HepG2 (cell line): ENCODE data around the gene PARK7. TPM values are rescaled to one million over a fixed set of nuclear protein-coding genes. Genes with fewer than 3 reads are reported as not detected.

Experiments
- ATAC-seq: fragments of 200-7000 bp; cut with Tn5 transposase; 3 replicates; pipeline ENCODE4 v1.9.1; 2020; ENCODE audit warnings: mild to moderate bottlenecking, moderate library complexity
- BruUV-seq: library from RNA; stranded (reverse); fragments of 400-500 nt; replicated peaks from 2 replicates; lab custom pipeline; 2021; lab: Mats Ljungman, UMichigan
- CTCF ChIA-PET: fragments of 300-600 bp; formaldehyde crosslinking; extraction: SDS; loops from one replicate; lab custom pipeline; 2021; ENCODE audit warnings: low total read pairs, inconsistent platforms, low intra/inter-chr PET ratio; lab: Yijun Ruan, JAX
- POLR2A ChIA-PET: fragments of 350-600 bp; sonication (Branson Sonifier 250); formaldehyde crosslinking; loops from one replicate; lab custom pipeline; 2020; ENCODE audit warnings: antibody characterized with exemption, inconsistent platforms; lab: Yijun Ruan, JAX
- DNase-seq: peaks from one replicate; pipeline ENCODE4 v3.0.0-alpha.2; 2015; ENCODE audit warnings: low spot score
- FAIRE-seq: peaks from 3 replicates; lab custom pipeline; 2011; peaks lifted over from hg19 to GRCh38; lab: Jason Lieb, UNC
- H2AFZ ChIP-seq: one replicate; pipeline ENCODE4 v1.6.1; 2011; ENCODE audit warnings: low read length, inconsistent platforms
- H3K27ac ChIP-seq: fragments of 300-600 bp; 3 replicates; pipeline ENCODE4 v1.8.0; 2011; ENCODE audit warnings: mixed run types, mild to moderate bottlenecking, mixed read lengths, low read length, inconsistent platforms; ENCODE audit not compliant: insufficient read depth; ENCODE audit errors: extremely low read length
- H3K27me3 ChIP-seq, 2 experiments: fragments of 200-600 bp in 1 of 2; 2 replicates in 1 of 2; 3 replicates in 1 of 2; pipeline versions ENCODE4 v1.6.0 to v1.8.0; 2011; ENCODE audit warnings: low read length in 2 of 2, mild to moderate bottlenecking in 2 of 2, moderate library complexity in 2 of 2, inconsistent platforms in 1 of 2; ENCODE audit not compliant: insufficient read depth in 2 of 2, control insufficient read depth in 1 of 2
- H3K36me3 ChIP-seq, 2 experiments: fragments of 200-600 bp in 1 of 2; replicated peaks in 1 of 2; 2 replicates in 1 of 2; 3 replicates in 1 of 2; pipeline versions ENCODE4 v1.5.1 to v1.8.0; 2011; ENCODE audit warnings: low read length in 2 of 2, inconsistent platforms in 1 of 2; ENCODE audit not compliant: insufficient read depth in 2 of 2, control insufficient read depth in 1 of 2
- H3K4me1 ChIP-seq: 2 replicates; pipeline ENCODE4 v1.5.1; 2012; ENCODE audit warnings: low read length, inconsistent platforms; ENCODE audit not compliant: insufficient read depth
- H3K4me2 ChIP-seq: 2 replicates; pipeline ENCODE4 v1.6.0; 2011; ENCODE audit warnings: low read depth, low read length, inconsistent platforms
- H3K4me3 ChIP-seq, 3 experiments: fragments of 200-600 bp in 1 of 3; sonication (generic), shearing (Covaris generic) in 1 of 3; replicated peaks in 1 of 3; 2 replicates each; pipeline ENCODE4 v1.5.1; 2011 to 2016; ENCODE audit warnings: low read length in 3 of 3, inconsistent platforms in 2 of 3, low read depth in 2 of 3, mild to moderate bottlenecking in 2 of 3, control low read depth in 1 of 3, mixed read lengths in 1 of 3; ENCODE audit not compliant: insufficient read depth in 1 of 3
- H3K79me2 ChIP-seq: one replicate; pipeline ENCODE4 v1.6.1; 2011; ENCODE audit warnings: low read length, inconsistent platforms; ENCODE audit not compliant: insufficient read depth
- H3K9ac ChIP-seq: 2 replicates; pipeline ENCODE4 v1.6.0; 2011; ENCODE audit warnings: mild to moderate bottlenecking, low read depth, low read length, inconsistent platforms; ENCODE audit not compliant: insufficient read depth
- H3K9me3 ChIP-seq: 2 replicates; pipeline ENCODE4 v1.5.1; 2012; ENCODE audit warnings: mild to moderate bottlenecking, low read length
- H4K20me1 ChIP-seq: 2 replicates; pipeline ENCODE4 v1.6.0; 2011; ENCODE audit warnings: inconsistent platforms, mild to moderate bottlenecking, low read length, moderate library complexity; ENCODE audit not compliant: insufficient read depth
- ADNP ChIP-seq: sonication (generic); formaldehyde crosslinking; IDR thresholded peaks from 2 replicates; pipeline ENCODE4 v1.4.0; 2020; ENCODE audit warnings: missing genetic modification reagents
- AGO2 ChIP-seq: fragments of 200-400 bp; formaldehyde crosslinking; optimal IDR thresholded peaks from 2 replicates; pipeline ENCODE3; 2017; ENCODE audit warnings: mild to moderate bottlenecking, low read depth, low read length, moderate library complexity
- DRAP1 ChIP-seq: IDR thresholded peaks from 2 replicates; pipeline ENCODE4 v1.6.1; 2016; ENCODE audit warnings: missing genetic modification reagents, missing compliant biosample characterization
- KLF11 ChIP-seq: IDR thresholded peaks from 2 replicates; pipeline ENCODE4 v1.6.1; 2016; ENCODE audit warnings: missing compliant biosample characterization
- MLXIP ChIP-seq: sonication (generic); formaldehyde crosslinking; IDR thresholded peaks from 2 replicates; pipeline ENCODE4 v1.9.0; 2021; ENCODE audit warnings: missing genetic modification reagents, borderline replicate concordance
- NCOR1 ChIP-seq: fragments of 200-600 bp; sonication (generic); IDR thresholded peaks from 2 replicates; pipeline ENCODE4 v1.7.0; 2017; ENCODE audit warnings: antibody characterized with exemption, low read length, borderline replicate concordance
- NFKB2 ChIP-seq: sonication (generic); formaldehyde crosslinking; IDR thresholded peaks from 2 replicates; pipeline ENCODE4 v1.4.0; 2020; ENCODE audit warnings: missing genetic modification reagents, borderline replicate concordance
- REXO4 ChIP-seq: sonication (generic); formaldehyde crosslinking; IDR thresholded peaks from 2 replicates; pipeline ENCODE4 v1.8.0; 2022; ENCODE audit warnings: missing genetic modification reagents, mild to moderate bottlenecking, borderline replicate concordance
- TCF7 ChIP-seq: sonication (generic); IDR thresholded peaks from 2 replicates; pipeline ENCODE4 v1.6.1; 2016; ENCODE audit warnings: antibody characterized with exemption, low read depth
- ZBTB43 ChIP-seq: sonication (generic); formaldehyde crosslinking; conservative IDR thresholded peaks from 2 replicates; pipeline ENCODE4 v1.4.0; 2020; ENCODE audit warnings: missing genetic modification reagents
- ZNF274 ChIP-seq: sonication (generic); formaldehyde crosslinking; IDR thresholded peaks from 2 replicates; pipeline ENCODE4 v1.5.1; 2020; ENCODE audit warnings: mild to moderate bottlenecking, missing genetic modification reagents
- ZNF513 ChIP-seq: sonication (generic); formaldehyde crosslinking; conservative IDR thresholded peaks from 2 replicates; pipeline ENCODE4 v1.5.0; 2020; ENCODE audit warnings: missing genetic modification reagents
- ZNF609 ChIP-seq: sonication (generic); formaldehyde crosslinking; IDR thresholded peaks from 2 replicates; pipeline ENCODE4 v1.4.0; 2020; ENCODE audit warnings: mild to moderate bottlenecking, missing genetic modification reagents, borderline replicate concordance
- ZSCAN21 ChIP-seq: sonication (generic); formaldehyde crosslinking; IDR thresholded peaks from 2 replicates; pipeline ENCODE4 v1.8.0; 2022; ENCODE audit warnings: mild to moderate bottlenecking, missing genetic modification reagents, moderate library complexity, borderline replicate concordance
- WGBS: methylation state at CpG from one replicate; pipeline ENCODE4 v1.1.6; 2017; ENCODE audit warnings: low lambda C conversion rate; 5-methylcytosine and 5-hydroxymethylcytosine counted together
- in situ Hi-C: cut with HindIII; loops from 2 replicates; pipeline ENCODE4 v1.10.0; 2017; ENCODE audit warnings: low pct_unique_long_range_greater_than_20kb; ENCODE audit not compliant: extremely low pct_ligation_motif_present
- intact Hi-C: fragments of 100-400 bp; cut with micrococcal nuclease; formaldehyde crosslinking; loops from one replicate; pipeline ENCODE4 v1.10.0; 2022; ENCODE audit not compliant: unreplicated experiment
- polyA plus RNA-seq, 8 experiments: library from polyadenylated mRNA; depleted of rRNA in 3 of 8; stranded (reverse) in 7 of 8; unstranded in 1 of 8; fragments of >200 nt; fragmentation: Illumina TruSeq in 4 of 8; extraction: Trizol in 4 of 8; gene quantifications; 2 replicates each; pipeline versions ENCODE4 v1.2.1 to v1.2.3, GENCODE V29; 2011 to 2016; ENCODE audit warnings: low read depth in 4 of 8, missing spikeins in 1 of 8, mixed read lengths in 1 of 8; ENCODE audit not compliant: insufficient read depth in 1 of 8
- total RNA-seq, 5 experiments: library from RNA; depleted of rRNA; stranded (reverse); fragments of >200 nt; fragmentation: Illumina TruSeq; extraction: Trizol; gene quantifications; 2 replicates each; pipeline ENCODE4 v1.2.3, GENCODE V29; 2016; ENCODE audit warnings: low read depth in 1 of 5

PARK7 gene
- total and polyA plus RNA-seq, 2 of the 13 experiments (the other 11 are each of a cell fraction or from before 2014, with no cell fraction given) = 212 to 296 TPM

GRCh38 chr1:7919880-7920279, 41.6 kb upstream of the PARK7 start:
- H3K4me3 ChIP-seq = no peak overlapping the region
- ChIA-PET POLR2A (no interaction called here), CTCF (no interaction called here)
- no peaks in the 10 kb centered on the region for H4K20me1 ChIP-seq
- no peaks in the 10 kb centered on the region for H3K4me1 ChIP-seq
- ATAC-seq (no peak), FAIRE-seq (no peak), DNase-seq (no peak)
- BruUV-seq = no TSS peak
- H3K27ac ChIP-seq = no peak overlapping the region
- in situ Hi-C loops (no loop called here), intact Hi-C loops (no loop called here)
- WGBS = 16% methylated on average over 5 of the region's 5 CpGs
- H3K9me3 ChIP-seq = no peaks in the 10 kb centered on the region
- no peak overlapping the region for H3K9ac ChIP-seq
- peaks cover 0 to 5% of the 10 kb centered on the region in 2 experiments; a peak in 1 of 5 replicates for H3K27me3 ChIP-seq
- H3K4me2 ChIP-seq = no peak overlapping the region
- no peaks in the 10 kb centered on the region for H3K36me3 ChIP-seq
- no peak overlapping the region for H2AFZ ChIP-seq
- no peaks in the 10 kb centered on the region for H3K79me2 ChIP-seq
- TF ChIP-seq AGO2 (no peak), ADNP (CRISPR knock-in tag) (no peak), NCOR1 (no peak), KLF11 (CRISPR knock-in tag) (no peak), DRAP1 (CRISPR knock-in tag) (no peak), ZBTB43 (CRISPR knock-in tag) (no peak), NFKB2 (CRISPR knock-in tag) (no peak), ZNF274 (no peak), TCF7 (no peak), ZNF609 (CRISPR knock-in tag) (no peak), ZNF513 (CRISPR knock-in tag) (no peak), REXO4 (CRISPR knock-in tag) (no peak), ZSCAN21 (CRISPR knock-in tag) (no peak), MLXIP (CRISPR knock-in tag) (no peak)
